GM18507 (cell line): Measurements from ENCODE around the gene MED16.
"Not testable (repeated sequence)": the region's sequence is repeated elsewhere in the genome, so short reads cannot be mapped to it uniquely, and the experiment has no call there.

Experiments
- DNase-seq: peaks from one replicate; pipeline ENCODE4 v3.0.0; 2011; ENCODE audit warnings: low read depth; ENCODE audit not compliant: insufficient read length; ENCODE audit errors: extremely low spot score
- FAIRE-seq: peaks from 2 replicates; lab custom pipeline; 2011; peaks lifted over from hg19 to GRCh38; lab: Jason Lieb, UNC

MED16 gene

GRCh38 chr19:861756-862580, 31.0 kb downstream of the MED16 start:
- FAIRE-seq (peak; percentile 79), DNase-seq (peak; percentile 69)

GRCh38 chr19:861141-861755, 31.7 kb downstream of the MED16 start:
- DNase-seq = no peak
- FAIRE-seq = no peak

GRCh38 chr19:858868-859843, 33.8 kb downstream of the MED16 start, which contains the start of gene CFD:
Gene CFD, plus strand, starts transcription at chr19:859664. Its CDS starts 26 bp downstream, at chr19:859690.
- FAIRE-seq (no peak), DNase-seq (no peak)

- FAIRE-seq (no peak), DNase-seq (no peak)
Measured at GRCh38 chr19:858284-858683, 34.7 kb downstream of the MED16 start.

- no peak for FAIRE-seq
- no peak for DNase-seq
Measured at GRCh38 chr19:855566-856120, 37.3 kb downstream of the MED16 start.

GRCh38 chr19:855142-855541, 37.8 kb downstream of the MED16 start:
- no peak for DNase-seq
- no peak for FAIRE-seq

- DNase-seq (no peak), FAIRE-seq (no peak)
Measured at GRCh38 chr19:854549-854948, 38.4 kb downstream of the MED16 start.

GRCh38 chr19:853614-854220, 39.3 kb downstream of the MED16 start:
- FAIRE-seq, DNase-seq: not testable (repeated sequence)

- FAIRE-seq (no peak), DNase-seq (no peak)
Measured at GRCh38 chr19:853014-853585, 39.9 kb downstream of the MED16 start.

- DNase-seq = no peak
Measured at GRCh38 chr19:852136-853013, 40.6 kb downstream of the MED16 start, which contains the start of gene ELANE. Gene ELANE, plus strand, starts transcription at chr19:852303. Its CDS starts 26 bp downstream, at chr19:852329.

GRCh38 chr19:850979-851335, 42.0 kb downstream of the MED16 start:
- DNase-seq (no peak), FAIRE-seq (no peak)

More at GRCh38 chr19:852136-853013, 40.6 kb downstream of the MED16 start, which contains the start of gene ELANE:
- FAIRE-seq = no peak

- DNase-seq (no peak), FAIRE-seq (no peak)
Measured at GRCh38 chr19:850221-850978, 42.6 kb downstream of the MED16 start.

GRCh38 chr19:849195-849594, 43.8 kb downstream of the MED16 start:
- DNase-seq, FAIRE-seq: not testable (repeated sequence)

GRCh38 chr19:848386-848921, 44.5 kb downstream of the MED16 start:
- no peak for DNase-seq

GRCh38 chr19:845707-846521, 47.1 kb downstream of the MED16 start:
- DNase-seq = no peak
- FAIRE-seq = no peak

More at GRCh38 chr19:848386-848921, 44.5 kb downstream of the MED16 start:
- no peak for FAIRE-seq

- FAIRE-seq (no peak), DNase-seq (no peak)
Measured at GRCh38 chr19:844546-844971, 48.4 kb downstream of the MED16 start.
